GM18858 (cell line): ENCODE data around the gene UNC80.

Experiments
- ATAC-seq: cut with Tn5 transposase; IDR thresholded peaks from one replicate; pipeline ENCODE4 v1.9.1; 2021; ENCODE audit not compliant: unreplicated experiment

UNC80 gene

GRCh38 chr2:209805351-209805750 lies 33.7 kb downstream of the UNC80 start:
- no peak for ATAC-seq

- no peak for ATAC-seq
Observed at GRCh38 chr2:209806318-209806717, 34.7 kb downstream of the UNC80 start.

- no peak for ATAC-seq
Observed at GRCh38 chr2:209808521-209808920, 36.9 kb downstream of the UNC80 start.

- no peak for ATAC-seq
Observed at GRCh38 chr2:209809256-209809655, 37.6 kb downstream of the UNC80 start.

GRCh38 chr2:209817844-209818271 lies 46.2 kb downstream of the UNC80 start:
- ATAC-seq: no peak

GRCh38 chr2:209818939-209819338 lies 47.3 kb downstream of the UNC80 start:
- no peak for ATAC-seq

- ATAC-seq: no peak
Observed at GRCh38 chr2:209821806-209822205, 50.2 kb downstream of the UNC80 start.

GRCh38 chr2:209823484-209823883 lies 51.9 kb downstream of the UNC80 start:
- ATAC-seq: no peak

GRCh38 chr2:209824391-209824790 lies 52.8 kb downstream of the UNC80 start:
- no peak for ATAC-seq

- ATAC-seq: no peak
Observed at GRCh38 chr2:209830722-209831465, 59.3 kb downstream of the UNC80 start.

GRCh38 chr2:209834767-209835166 lies 63.1 kb downstream of the UNC80 start:
- ATAC-seq: no peak

GRCh38 chr2:209840434-209840833 lies 68.8 kb downstream of the UNC80 start:
- ATAC-seq: no peak

GRCh38 chr2:209845666-209846065 lies 74.0 kb downstream of the UNC80 start:
- ATAC-seq: no peak

- ATAC-seq: no peak
Observed at GRCh38 chr2:209864716-209865295, 93.2 kb downstream of the UNC80 start.

- no peak for ATAC-seq
Observed at GRCh38 chr2:209868271-209868994, 96.8 kb downstream of the UNC80 start.

GRCh38 chr2:209870067-209870466 lies 98.4 kb downstream of the UNC80 start:
- no peak for ATAC-seq

GRCh38 chr2:209872675-209873074 lies 101.0 kb downstream of the UNC80 start:
- ATAC-seq: no peak

- no peak for ATAC-seq
Observed at GRCh38 chr2:209875270-209875669, 103.6 kb downstream of the UNC80 start.

- ATAC-seq: no peak
Observed at GRCh38 chr2:209876211-209876610, 104.6 kb downstream of the UNC80 start.

- no peak for ATAC-seq
Observed at GRCh38 chr2:209878701-209879100, 107.1 kb downstream of the UNC80 start.

GRCh38 chr2:209900638-209901037 lies 129.0 kb downstream of the UNC80 start:
- no peak for ATAC-seq

GRCh38 chr2:209901172-209901571 lies 129.5 kb downstream of the UNC80 start:
- no peak for ATAC-seq
